HG02588 (cell line): Measurements from ENCODE around the gene BACH1.
A peak's percentile ranks its signal among the peaks of the same experiment; 100 is the strongest.

Experiments used
- ATAC-seq: cut with Tn5 transposase; IDR thresholded peaks from one replicate; pipeline ENCODE4 v1.9.1; 2021; ENCODE audit warnings: mild to moderate bottlenecking, moderate library complexity; ENCODE audit not compliant: unreplicated experiment

The BACH1 gene

DNA sequence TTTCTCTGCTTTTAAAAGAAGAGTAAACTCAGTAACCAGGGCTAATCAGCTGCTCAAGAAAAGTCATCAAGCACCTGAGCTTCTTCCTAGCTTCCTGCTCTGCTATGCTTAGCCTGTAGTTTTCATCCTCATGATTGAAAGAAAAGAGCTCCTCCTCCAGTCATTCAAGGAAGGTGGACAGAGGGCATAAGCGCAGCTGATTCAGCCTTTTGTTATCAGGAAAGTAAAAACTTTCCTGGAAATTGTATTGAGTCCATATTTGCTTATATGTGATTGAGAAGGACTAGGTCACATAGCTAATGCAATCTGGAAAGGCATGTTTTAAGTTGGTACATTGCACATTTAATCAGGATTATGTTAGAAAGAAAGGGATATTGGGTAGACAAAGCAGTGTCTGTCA is 8.5 kb upstream of the BACH1 start:
- no peak for ATAC-seq

DNA sequence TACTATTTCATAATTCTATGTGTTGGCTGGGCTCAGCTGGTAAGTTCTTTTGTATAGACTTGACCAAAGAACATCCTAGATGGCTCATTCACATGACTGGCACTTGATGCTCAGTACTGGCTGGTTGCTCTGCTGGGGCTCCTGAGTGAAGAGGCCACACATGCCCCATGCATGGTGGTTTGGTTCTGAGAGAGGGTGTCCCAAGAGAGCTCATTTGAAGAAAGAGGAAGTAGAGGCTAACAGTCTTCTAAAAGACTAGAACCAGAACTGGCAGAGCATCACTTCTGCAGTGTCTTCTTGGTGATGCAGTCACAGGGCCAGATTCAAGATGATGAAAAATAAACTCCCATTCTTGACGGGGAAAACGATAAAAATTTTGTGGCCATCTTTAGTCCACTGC is 5.2 kb upstream of the BACH1 start:
- ATAC-seq = peak; percentile 89

- ATAC-seq = no peak
Measured at GRCh38 chr21:29295066-29295650, 3.6 kb upstream of the BACH1 start.

- no peak for ATAC-seq
Measured at GRCh38 chr21:29296446-29296845, 2.3 kb upstream of the BACH1 start.

- ATAC-seq = no peak
Measured at GRCh38 chr21:29297483-29298347, 1.0 kb upstream of the BACH1 start.

DNA sequence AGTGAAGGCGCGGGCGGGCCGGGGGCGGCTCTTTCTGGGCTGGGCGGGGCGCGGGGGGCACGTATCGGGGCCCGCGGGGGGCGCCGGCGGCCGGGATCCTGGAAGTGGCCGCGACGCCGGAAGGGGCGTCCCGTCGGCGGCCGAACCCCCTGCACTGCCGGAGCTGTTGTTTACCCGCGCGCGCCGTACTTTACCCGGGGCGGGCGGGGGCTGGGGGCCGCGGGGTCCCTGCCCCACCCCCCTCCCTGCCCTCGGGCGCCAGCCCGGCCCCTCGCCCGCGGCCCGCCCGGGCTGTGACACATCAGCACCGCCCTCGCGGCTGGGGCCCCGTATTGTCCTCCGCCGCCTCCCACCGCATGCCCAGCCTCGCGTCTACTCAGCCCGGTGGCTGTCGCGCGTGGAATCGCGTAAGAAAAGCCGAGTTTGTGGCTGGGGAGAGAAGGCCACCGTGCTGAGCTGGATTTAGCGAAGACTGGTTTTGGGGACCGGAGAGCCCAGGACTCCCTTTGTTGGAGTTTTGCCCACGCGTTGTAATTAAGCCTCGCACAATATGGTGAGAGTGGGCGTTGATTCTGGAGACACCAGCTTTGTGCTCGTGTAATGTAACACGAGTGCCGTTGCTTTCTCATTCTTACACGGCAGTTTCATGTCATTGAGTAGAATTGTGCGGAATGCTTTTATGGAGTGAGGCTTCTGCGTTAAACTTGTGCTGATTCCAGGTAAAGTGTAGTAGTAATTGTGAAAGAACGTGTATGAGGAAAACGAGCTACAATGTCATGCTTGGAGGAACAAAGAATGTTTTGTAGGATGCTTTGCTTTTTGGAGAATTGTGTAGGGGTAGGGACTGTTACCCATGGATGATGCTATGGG is 559 bp downstream of the BACH1 start:
- ATAC-seq = peak; percentile 15

DNA sequence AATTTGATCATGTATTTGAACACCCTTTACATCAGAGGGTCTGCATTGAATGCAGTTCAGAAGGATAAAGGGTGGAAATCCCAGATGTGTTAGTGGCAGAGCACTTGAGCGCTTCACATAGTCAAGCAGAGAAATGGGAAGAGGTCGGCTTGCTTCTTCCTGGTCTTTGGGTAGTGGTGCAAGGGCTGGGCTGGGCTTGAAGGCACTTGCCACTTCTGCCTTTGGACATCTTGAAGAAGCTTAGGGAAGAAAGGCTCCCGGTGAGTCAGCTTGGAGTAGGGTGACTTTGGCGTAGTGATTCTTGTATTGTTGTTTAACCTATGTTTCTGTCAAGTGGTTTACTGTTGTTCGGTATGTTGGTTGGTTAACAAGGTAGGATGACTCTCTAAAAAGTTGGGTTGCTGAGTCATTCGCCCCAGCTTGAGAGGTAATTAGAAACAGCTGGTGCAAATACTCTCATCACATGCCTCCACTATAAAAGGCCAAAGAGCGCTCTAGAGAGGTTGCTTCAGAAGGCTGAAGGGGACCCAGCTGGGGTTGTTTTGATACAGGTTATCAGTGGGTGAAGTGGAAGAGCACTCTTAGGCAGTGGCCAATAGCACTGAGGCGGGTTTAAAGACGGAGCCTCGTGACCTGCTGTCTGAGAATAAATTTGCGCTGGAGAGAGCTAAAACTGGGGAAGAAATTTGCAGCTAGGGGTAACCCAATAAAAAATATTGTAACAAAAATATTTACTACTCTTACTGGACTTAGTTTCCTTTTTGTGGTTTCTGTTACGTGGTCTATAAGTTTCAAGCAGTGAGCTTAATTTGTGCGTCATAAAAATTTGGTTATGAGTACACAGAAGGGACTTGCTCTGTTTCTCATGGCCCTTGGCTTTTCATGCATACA is 1.4 kb downstream of the BACH1 start:
- peak; percentile 75 for ATAC-seq

GRCh38 chr21:29300807-29301138 is 2.1 kb downstream of the BACH1 start:
- ATAC-seq = no peak

- no peak for ATAC-seq
Measured at GRCh38 chr21:29301691-29302090, 3.0 kb downstream of the BACH1 start.

DNA sequence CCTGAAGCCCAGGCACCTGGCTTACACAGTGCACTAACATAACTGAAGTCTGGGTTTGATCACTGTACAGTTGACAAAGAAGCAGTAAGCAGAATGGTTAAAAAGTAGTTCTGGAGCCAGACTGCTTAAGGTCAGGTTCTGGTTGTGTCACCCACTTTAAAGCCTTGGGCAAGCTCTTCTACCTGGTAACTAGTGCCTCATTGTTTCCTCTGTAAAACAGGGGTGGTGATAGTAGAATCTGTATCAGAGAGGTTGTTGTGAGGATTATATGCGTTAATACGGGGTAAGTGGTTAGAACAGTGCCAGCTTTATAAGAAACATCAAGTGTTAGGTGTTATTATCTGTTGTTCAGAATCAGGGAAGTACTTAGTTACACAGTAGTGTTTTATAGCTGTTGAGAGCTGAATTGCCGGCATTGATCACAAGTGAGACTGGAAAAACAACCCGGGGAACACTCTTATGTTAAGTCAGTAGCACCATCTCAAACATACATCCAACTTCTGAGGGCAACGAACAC is 3.7 kb downstream of the BACH1 start:
- no peak for ATAC-seq

GRCh38 chr21:29303288-29303687 is 4.6 kb downstream of the BACH1 start:
- no peak for ATAC-seq

GRCh38 chr21:29304597-29304996 is 5.9 kb downstream of the BACH1 start:
- ATAC-seq = no peak

- no peak for ATAC-seq
Measured at GRCh38 chr21:29305068-29305467, 6.3 kb downstream of the BACH1 start.

DNA sequence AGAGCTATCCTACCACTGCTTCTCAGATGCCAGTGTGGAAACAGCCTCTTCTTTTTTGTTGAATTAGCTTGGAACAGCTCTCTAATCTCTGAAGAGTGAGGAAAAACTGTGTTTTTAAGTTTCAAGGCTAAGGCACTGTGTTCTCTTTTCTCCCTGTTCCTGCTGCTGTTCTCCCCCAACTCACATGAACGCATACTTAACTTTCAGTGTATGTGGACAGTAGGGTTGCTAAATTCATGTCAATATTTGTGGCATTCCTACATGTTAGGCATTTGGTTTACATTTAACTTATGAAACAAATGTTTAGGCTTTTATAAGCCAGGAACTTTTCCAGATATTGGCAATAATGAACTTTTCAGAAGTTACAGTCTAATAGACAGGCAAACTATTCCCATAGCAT is 6.8 kb downstream of the BACH1 start:
- ATAC-seq = no peak

- ATAC-seq = peak; percentile 52
Measured at GRCh38 chr21:29306920-29307319, 8.2 kb downstream of the BACH1 start.

- no peak for ATAC-seq
Measured at GRCh38 chr21:29307718-29308455, 9.2 kb downstream of the BACH1 start.

DNA sequence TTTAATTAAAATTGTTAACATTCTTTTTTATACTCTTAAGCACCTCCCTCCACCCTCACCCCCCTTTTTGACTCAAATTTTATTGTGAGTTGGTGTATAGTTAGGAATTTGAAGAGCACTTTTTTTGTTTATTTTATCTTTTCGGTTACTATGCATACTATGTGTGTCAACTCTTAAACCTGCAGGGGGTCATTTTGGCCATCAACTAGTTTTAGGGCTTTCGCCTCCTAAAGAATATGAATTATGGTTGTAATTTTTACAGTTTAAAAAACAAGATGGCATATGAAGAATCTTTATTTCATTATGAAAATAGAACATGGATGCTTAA is 9.7 kb downstream of the BACH1 start:
- ATAC-seq = no peak

GRCh38 chr21:29309703-29310102 is 11.0 kb downstream of the BACH1 start:
- no peak for ATAC-seq

DNA sequence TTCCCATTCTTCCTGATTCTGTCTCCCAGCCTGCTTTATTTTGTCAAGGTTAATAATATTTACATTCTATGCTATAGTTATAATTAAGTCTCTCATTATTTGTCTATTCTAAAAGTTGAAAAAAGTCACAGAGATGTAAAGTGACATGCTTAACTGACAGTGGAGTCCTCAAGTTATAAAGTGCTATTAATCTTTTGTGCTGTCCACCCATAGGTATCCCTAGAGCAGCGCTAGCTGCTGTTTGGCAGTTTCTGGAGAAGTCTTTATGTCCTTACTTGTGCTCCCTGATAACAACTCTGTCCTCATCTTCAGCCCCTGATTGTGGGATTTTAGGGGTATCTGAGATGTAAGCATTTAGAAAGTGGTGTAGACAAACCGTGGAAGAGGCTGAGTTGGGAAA is 13.1 kb downstream of the BACH1 start:
- no peak for ATAC-seq

GRCh38 chr21:29312981-29313380 is 14.3 kb downstream of the BACH1 start:
- no peak for ATAC-seq
